GM12892 (cell line): ENCODE results near the gene CELF2.
A peak's percentile ranks its signal among the peaks of the same experiment; 100 is the strongest.

Experiments used
- POLR2A ChIP-seq: IDR thresholded peaks from 2 replicates; pipeline ENCODE4 v1.6.1; 2011; ENCODE audit warnings: low read depth, low read length, control low read depth
- POLR2AphosphoS5 ChIP-seq: IDR thresholded peaks from 2 replicates; pipeline ENCODE4 v1.6.1; 2011; ENCODE audit warnings: low read depth, low read length, control low read depth
- TAF1 ChIP-seq: IDR thresholded peaks from 2 replicates; pipeline ENCODE4 v1.6.1; 2011; ENCODE audit warnings: low read depth, mild to moderate bottlenecking, control low read depth, low read length, borderline replicate concordance

- TF ChIP-seq POLR2A, result 0 out of 2 replicates have a peak, but pooled peaks have one; percentile 23
- TF ChIP-seq POLR2AphosphoS5, result peak; percentile 50; the same call in 1 of the 2 replicates
- no peak for TF ChIP-seq TAF1
Measured at GRCh38 chr10:11232222-11232961, 214.7 kb downstream of the CELF2 start.
